Stimulated activated naive CD8-positive, alpha-beta T cell treated with anti-CD3 and anti-CD28 coated beads, Interleukin-15, Interleukin-2, amounts not matched to agents 100 ng/mL and 50 ng/mL, for 24 hours (primary cell): ENCODE data around the gene SERPINB13.
"Not testable (repeated sequence)": the region's sequence is repeated elsewhere in the genome, so short reads cannot be mapped to it uniquely, and the experiment has no call there.

Experiments used
- H3K27ac Mint-ChIP-seq: one replicate; pipeline ENCODE4 v1.8.0; 2021; ENCODE audit warnings: mild to moderate bottlenecking, mixed read lengths
- H3K27me3 Mint-ChIP-seq: one replicate; pipeline ENCODE4 v1.8.0; 2021; ENCODE audit warnings: mixed read lengths
- H3K36me3 Mint-ChIP-seq: one replicate; pipeline ENCODE4 v1.8.0; 2021; ENCODE audit warnings: low read depth, mixed read lengths
- H3K4me1 Mint-ChIP-seq: one replicate; pipeline ENCODE4 v1.8.0; 2021; ENCODE audit warnings: low read depth, mixed read lengths
- H3K4me3 Mint-ChIP-seq: one replicate; pipeline ENCODE4 v1.8.0; 2021; ENCODE audit warnings: mild to moderate bottlenecking, mixed read lengths
- H3K9me3 Mint-ChIP-seq: one replicate; pipeline ENCODE4 v1.8.0; 2021; ENCODE audit warnings: mixed read lengths

Gene SERPINB13

GRCh38 chr18:63606526-63606925, 19.4 kb downstream of the SERPINB13 start:
- Mint-ChIP-seq H3K4me1 (no peaks in the 10 kb centered on the region), H3K9me3 (no peaks in the 10 kb centered on the region), H3K36me3 (no peaks in the 10 kb centered on the region), H3K4me3 (no peak overlapping the region), H3K27me3 (peaks cover 16% of the 10 kb centered on the region), H3K27ac (no peak overlapping the region)

- Mint-ChIP-seq H3K27ac (no peak overlapping the region), H3K27me3 (peaks cover 9% of the 10 kb centered on the region), H3K36me3 (no peaks in the 10 kb centered on the region), H3K4me3 (no peak overlapping the region), H3K4me1 (no peaks in the 10 kb centered on the region), H3K9me3 (no peaks in the 10 kb centered on the region)
Measured at GRCh38 chr18:63613420-63613819, 26.3 kb downstream of the SERPINB13 start.

- Mint-ChIP-seq H3K4me3 (no peak overlapping the region), H3K27me3 (peaks cover 3% of the 10 kb centered on the region), H3K9me3 (no peaks in the 10 kb centered on the region), H3K27ac (no peak overlapping the region), H3K4me1 (no peaks in the 10 kb centered on the region), H3K36me3 (no peaks in the 10 kb centered on the region)
Measured at GRCh38 chr18:63617049-63617914, 30.1 kb downstream of the SERPINB13 start.

- Mint-ChIP-seq H3K9me3 (no peaks in the 10 kb centered on the region), H3K27ac (no peak overlapping the region), H3K4me1 (no peaks in the 10 kb centered on the region), H3K4me3 (no peak overlapping the region), H3K36me3 (no peaks in the 10 kb centered on the region), H3K27me3 (peaks cover 4% of the 10 kb centered on the region)
Measured at GRCh38 chr18:63617915-63618234, 30.7 kb downstream of the SERPINB13 start.

- Mint-ChIP-seq H3K4me1 (no peaks in the 10 kb centered on the region), H3K27me3 (peaks cover 2% of the 10 kb centered on the region), H3K4me3 (no peak overlapping the region), H3K27ac (no peak overlapping the region), H3K36me3 (no peaks in the 10 kb centered on the region), H3K9me3 (peaks cover 6% of the 10 kb centered on the region)
Measured at GRCh38 chr18:63619661-63620060, 32.5 kb downstream of the SERPINB13 start.

- H3K4me3 Mint-ChIP-seq, result no peak overlapping the region
- no peaks in the 10 kb centered on the region for H3K4me1 Mint-ChIP-seq
- peaks cover 25% of the 10 kb centered on the region for H3K9me3 Mint-ChIP-seq
- H3K27me3 Mint-ChIP-seq, result peaks cover 2% of the 10 kb centered on the region
- no peaks in the 10 kb centered on the region for H3K36me3 Mint-ChIP-seq
- no peak overlapping the region for H3K27ac Mint-ChIP-seq
Measured at GRCh38 chr18:63624863-63625262, 37.7 kb downstream of the SERPINB13 start.

- Mint-ChIP-seq H3K4me1 (no peaks in the 10 kb centered on the region), H3K36me3 (no peaks in the 10 kb centered on the region)
Measured at GRCh38 chr18:63626431-63626830, 39.3 kb downstream of the SERPINB13 start.

GRCh38 chr18:63627819-63628218, 40.7 kb downstream of the SERPINB13 start:
- Mint-ChIP-seq H3K27ac (no peak overlapping the region), H3K27me3 (peaks cover 2% of the 10 kb centered on the region), H3K36me3 (no peaks in the 10 kb centered on the region), H3K4me3 (no peak overlapping the region), H3K4me1 (no peaks in the 10 kb centered on the region), H3K9me3 (peaks cover 31% of the 10 kb centered on the region)

More at GRCh38 chr18:63626431-63626830, 39.3 kb downstream of the SERPINB13 start:
- H3K4me3 Mint-ChIP-seq, result no peak overlapping the region
- H3K27ac Mint-ChIP-seq, result no peak overlapping the region
- peaks cover 30% of the 10 kb centered on the region for H3K9me3 Mint-ChIP-seq
- H3K27me3 Mint-ChIP-seq, result peaks cover 2% of the 10 kb centered on the region

- H3K9me3 Mint-ChIP-seq, result no peaks in the 10 kb centered on the region
- no peaks in the 10 kb centered on the region for H3K27me3 Mint-ChIP-seq
- no peak overlapping the region for H3K4me3 Mint-ChIP-seq
- no peak overlapping the region for H3K27ac Mint-ChIP-seq
- no peaks in the 10 kb centered on the region for H3K4me1 Mint-ChIP-seq
- no peaks in the 10 kb centered on the region for H3K36me3 Mint-ChIP-seq
Measured at GRCh38 chr18:63637703-63638102, 50.6 kb downstream of the SERPINB13 start.

- H3K4me1 Mint-ChIP-seq, H3K27ac Mint-ChIP-seq, H3K4me3 Mint-ChIP-seq, H3K9me3 Mint-ChIP-seq, H3K36me3 Mint-ChIP-seq, H3K27me3 Mint-ChIP-seq: not testable (repeated sequence)
Measured at GRCh38 chr18:63641157-63641680, 54.1 kb downstream of the SERPINB13 start.

GRCh38 chr18:63642668-63643356, 55.7 kb downstream of the SERPINB13 start:
- H3K9me3 Mint-ChIP-seq, H3K36me3 Mint-ChIP-seq, H3K4me3 Mint-ChIP-seq, H3K27ac Mint-ChIP-seq, H3K27me3 Mint-ChIP-seq, H3K4me1 Mint-ChIP-seq: not testable (repeated sequence)

- not testable (repeated sequence) for H3K36me3 Mint-ChIP-seq, H3K9me3 Mint-ChIP-seq, H3K27me3 Mint-ChIP-seq, H3K27ac Mint-ChIP-seq, H3K4me3 Mint-ChIP-seq, H3K4me1 Mint-ChIP-seq
Measured at GRCh38 chr18:63644142-63644541, 57.0 kb downstream of the SERPINB13 start, which contains the start of gene SERPINB4. SERPINB4 (minus strand) TSS chr18:63644256; CDS start chr18:63643577, 679 bp downstream.

GRCh38 chr18:63644694-63645093, 57.6 kb downstream of the SERPINB13 start:
- H3K36me3 Mint-ChIP-seq, H3K4me1 Mint-ChIP-seq, H3K27ac Mint-ChIP-seq, H3K4me3 Mint-ChIP-seq, H3K9me3 Mint-ChIP-seq, H3K27me3 Mint-ChIP-seq: not testable (repeated sequence)

- H3K27me3 Mint-ChIP-seq, result peaks cover 8% of the 10 kb centered on the region
- H3K36me3 Mint-ChIP-seq, result no peaks in the 10 kb centered on the region
- H3K9me3 Mint-ChIP-seq, result no peaks in the 10 kb centered on the region
- H3K4me1 Mint-ChIP-seq, result no peaks in the 10 kb centered on the region
- no peak overlapping the region for H3K4me3 Mint-ChIP-seq
- H3K27ac Mint-ChIP-seq, result no peak overlapping the region
Measured at GRCh38 chr18:63646936-63647335, 59.8 kb downstream of the SERPINB13 start.

GRCh38 chr18:63648241-63648640, 61.1 kb downstream of the SERPINB13 start:
- Mint-ChIP-seq H3K27ac (no peak overlapping the region), H3K4me3 (no peak overlapping the region), H3K9me3 (no peaks in the 10 kb centered on the region), H3K27me3 (peaks cover 8% of the 10 kb centered on the region), H3K4me1 (no peaks in the 10 kb centered on the region), H3K36me3 (no peaks in the 10 kb centered on the region)
